Gastroesophageal sphincter (tissue), 3 donors: Measurements from ENCODE around the gene AGBL4.

ENCODE experiments used
- CTCF ChIP-seq, 4 experiments: fragments of 200-600 bp in 2 of 4; fragments of 450-650 bp in 2 of 4; sonication (generic) in 1 of 4; IDR thresholded peaks; one replicate each; pipeline ENCODE4 v1.5.1; 2017 to 2019; ENCODE audit warnings: antibody characterized with exemption in 4 of 4, mild to moderate bottlenecking in 2 of 4, moderate library complexity in 2 of 4
- POLR2A ChIP-seq, 2 donors: fragments of 450-650 bp; IDR thresholded peaks; one replicate each; pipeline ENCODE4 v1.6.1; 2017; ENCODE audit warnings: antibody characterized with exemption in 2 of 2, mild to moderate bottlenecking in 2 of 2, moderate library complexity in 1 of 2

GRCh38 chr1:48750109-48750508 lies 1273.6 kb downstream of the AGBL4 start:
- no peak for TF ChIP-seq POLR2A (IDR thresholded peaks at IDR 0.05)
- TF ChIP-seq CTCF (IDR thresholded peaks at IDR 0.05): no peak
